Measurements from ENCODE around the gene RGS9. TPM values are rescaled to one million over a fixed set of nuclear protein-coding genes. Genes with fewer than 3 reads are reported as not detected.

Gene RGS9
- total and polyA plus RNA-seq, 2 donors (not counting 1 experiment from before 2014, with no cell fraction given), result 0.36 to 3.4 TPM

GRCh38 chr17:65175952-65176351, 38.8 kb downstream of the RGS9 start:
- Histone ChIP-seq H3K4me3 (ENCODE audit: control extremely low read depth in 1 of 5, extremely low read depth in 1 of 5, insufficient read depth in 1 of 5, low read depth in 2 of 5, low read length in 4 of 5) (no peak overlapping the region), H3K9ac (ENCODE audit: low read length) (no peak overlapping the region), H4K20me1 (ENCODE audit: control insufficient read depth, insufficient read depth, low read length, poor library complexity, severe bottlenecking) (no peaks in the 10 kb centered on the region), H3K9me3 (ENCODE audit: control extremely low read depth in 1 of 3, control insufficient read depth in 2 of 3, insufficient read depth in 1 of 3, low read length in 2 of 3) (peaks cover 0 to 2% (median 0%) of the 10 kb centered on the region in 3 donors), H3K36me3 (replicated peaks in 1 of 2; ENCODE audit: control extremely low read depth in 1 of 2, control insufficient read depth in 1 of 2, extremely low read depth in 1 of 2, insufficient read depth in 2 of 2, low read length in 1 of 2) (no peaks in the 10 kb centered on the region), H3K27me3 (replicated peaks in 1 of 4; ENCODE audit: control extremely low read depth in 1 of 4, control insufficient read depth in 3 of 4, insufficient read depth in 4 of 4, low read length in 3 of 4) (peaks cover 0 to 7% (median 0%) of the 10 kb centered on the region in 4 experiments), H3K4me1 (ENCODE audit: control insufficient read depth in 2 of 2, insufficient read depth in 2 of 2, low read length in 2 of 2) (peaks cover 8 to 14% of the 10 kb centered on the region in 2 donors), H2AFZ (ENCODE audit: insufficient read depth, low read depth, low read length, poor library complexity, severe bottlenecking) (no peak overlapping the region), H3K79me2 (ENCODE audit: control insufficient read depth, insufficient read depth, low read length) (no peaks in the 10 kb centered on the region), H3K4me2 (replicated peaks; ENCODE audit: low read depth, low read length, poor library complexity, severe bottlenecking) (no peak overlapping the region), H3K27ac (ENCODE audit: low read length in 2 of 2) (no peak overlapping the region)
- intact Hi-C loops (cut with micrococcal nuclease), result no loop called here
- Mint-ChIP-seq H3K27ac (no peak overlapping the region), H3K9me3 (ENCODE audit: insufficient read depth) (peaks cover under 1% of the 10 kb centered on the region), H3K4me3 (no peak overlapping the region), H3K27me3 (no peaks in the 10 kb centered on the region), H3K4me1 (peaks cover 18% of the 10 kb centered on the region)
- TF ChIP-seq EZH2 (IDR thresholded peaks at IDR 0.05; ENCODE audit: borderline replicate concordance, insufficient read depth, low read depth, low read length, poor library complexity, severe bottlenecking), result no peak
- no peak for TF ChIP-seq CTCF (IDR thresholded peaks at IDR 0.05)
- POLR2A ChIA-PET, result no interaction called here
- DNase-seq (no peak), ATAC-seq (ENCODE audit: low read depth) (no peak)
- CTCF ChIA-PET, result interaction anchor here (0.9 kb wide), 1 partner anchor 22 kb away, joined by 4 read pairs; no protein-coding TSS in a partner anchor

GRCh38 chr17:65176646-65177409, 39.7 kb downstream of the RGS9 start:
- ATAC-seq (ENCODE audit: low read depth) (no peak), DNase-seq (no peak)
- TF ChIP-seq CTCF (IDR thresholded peaks at IDR 0.05), result no peak
- TF ChIP-seq EZH2 (IDR thresholded peaks at IDR 0.05; ENCODE audit: borderline replicate concordance, insufficient read depth, low read depth, low read length, poor library complexity, severe bottlenecking), result no peak
- no peaks in the 10 kb centered on the region for H4K20me1 ChIP-seq (ENCODE audit: control insufficient read depth, insufficient read depth, low read length, poor library complexity, severe bottlenecking)
- peaks cover 25% of the 10 kb centered on the region for H3K4me1 Mint-ChIP-seq
- peak overlapping the region; percentile 3 for H3K27ac Mint-ChIP-seq
- intact Hi-C loops (cut with micrococcal nuclease), result no loop called here
- no peaks in the 10 kb centered on the region for H3K27me3 Mint-ChIP-seq
- no peak overlapping the region for H3K4me2 ChIP-seq (replicated peaks; ENCODE audit: low read depth, low read length, poor library complexity, severe bottlenecking)
- H2AFZ ChIP-seq (ENCODE audit: insufficient read depth, low read depth, low read length, poor library complexity, severe bottlenecking), result no peak overlapping the region
- peaks cover 0 to 7% (median 0%) of the 10 kb centered on the region in 4 experiments for H3K27me3 ChIP-seq (replicated peaks in 1 of 4; ENCODE audit: control extremely low read depth in 1 of 4, control insufficient read depth in 3 of 4, insufficient read depth in 4 of 4, low read length in 3 of 4)
- POLR2A ChIA-PET, result no interaction called here
- H3K79me2 ChIP-seq (ENCODE audit: control insufficient read depth, insufficient read depth, low read length), result no peaks in the 10 kb centered on the region
- H3K9me3 Mint-ChIP-seq (ENCODE audit: insufficient read depth), result peaks cover 2% of the 10 kb centered on the region
- H3K27ac ChIP-seq (ENCODE audit: low read length in 2 of 2), result no peak overlapping the region
- no peaks in the 10 kb centered on the region for H3K36me3 ChIP-seq (replicated peaks in 1 of 2; ENCODE audit: control extremely low read depth in 1 of 2, control insufficient read depth in 1 of 2, extremely low read depth in 1 of 2, insufficient read depth in 2 of 2, low read length in 1 of 2)
- CTCF ChIA-PET, result interaction anchor here (0.9 kb wide), 1 partner anchor 21 kb away, joined by 4 read pairs; no protein-coding TSS in a partner anchor
- no peak overlapping the region for H3K9ac ChIP-seq (ENCODE audit: low read length)
- H3K4me1 ChIP-seq (ENCODE audit: control insufficient read depth in 2 of 2, insufficient read depth in 2 of 2, low read length in 2 of 2), result peaks cover 8 to 20% of the 10 kb centered on the region in 2 donors
- no peak overlapping the region for H3K4me3 ChIP-seq (ENCODE audit: control extremely low read depth in 1 of 5, extremely low read depth in 1 of 5, insufficient read depth in 1 of 5, low read depth in 2 of 5, low read length in 4 of 5)
- WGBS (ENCODE audit: insufficient coverage), result 98% methylated on average over 5 of the region's 5 CpGs
- H3K9me3 ChIP-seq (ENCODE audit: control extremely low read depth in 1 of 3, control insufficient read depth in 2 of 3, insufficient read depth in 1 of 3, low read length in 2 of 3), result peaks cover 0 to 4% (median 0%) of the 10 kb centered on the region in 3 donors
- no peak overlapping the region for H3K4me3 Mint-ChIP-seq
